ENCODE data around the gene ANKRD42.

DNA sequence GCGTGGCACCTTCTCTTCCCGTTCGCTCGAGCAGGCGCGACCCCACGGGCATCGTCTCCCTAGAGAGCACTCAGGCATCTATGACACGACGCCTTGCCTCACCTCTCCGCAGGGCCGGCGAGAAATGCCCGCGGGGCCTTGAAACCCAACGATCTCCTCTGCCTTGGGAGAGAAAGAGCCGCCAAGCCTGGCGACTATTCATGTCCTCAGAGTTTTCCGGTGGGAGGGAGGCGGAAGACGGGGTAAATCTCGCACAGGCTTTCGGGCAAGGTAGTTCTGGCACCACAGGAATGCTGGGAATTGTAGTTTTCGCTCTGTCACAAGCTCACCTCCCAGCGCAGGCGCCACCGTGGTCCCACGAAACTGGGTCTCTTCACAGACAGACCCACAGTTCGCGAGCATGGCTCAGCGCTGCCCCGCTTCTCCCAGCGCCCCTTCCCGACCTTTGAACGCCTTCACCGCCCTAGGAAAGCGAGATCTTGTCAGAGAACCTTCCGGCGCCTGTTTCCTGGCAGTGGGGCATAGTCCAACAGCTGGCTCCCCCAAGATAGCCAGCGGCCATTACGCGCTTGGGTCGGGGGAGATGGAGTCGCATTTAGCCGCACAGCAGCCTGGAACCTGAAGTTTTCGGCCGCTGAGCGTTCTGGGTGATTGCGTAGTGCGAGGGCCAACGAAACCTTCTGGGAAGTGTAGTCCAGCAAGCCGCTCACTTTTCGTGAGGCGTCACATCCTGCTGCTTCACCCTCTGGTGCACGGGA lies 92.4 kb downstream of the ANKRD42 start, which contains the start of gene CCDC90B:
- TF ChIP-seq CTCF (conservative IDR thresholded peaks at IDR 0.05) = no peak
- TF ChIP-seq EZH2 (IDR thresholded peaks at IDR 0.05; ENCODE audit: low read depth) = no peak

Data from PC-9 (cell line).